ENCODE results near the gene MOCOS.

MOCOS gene

DNA sequence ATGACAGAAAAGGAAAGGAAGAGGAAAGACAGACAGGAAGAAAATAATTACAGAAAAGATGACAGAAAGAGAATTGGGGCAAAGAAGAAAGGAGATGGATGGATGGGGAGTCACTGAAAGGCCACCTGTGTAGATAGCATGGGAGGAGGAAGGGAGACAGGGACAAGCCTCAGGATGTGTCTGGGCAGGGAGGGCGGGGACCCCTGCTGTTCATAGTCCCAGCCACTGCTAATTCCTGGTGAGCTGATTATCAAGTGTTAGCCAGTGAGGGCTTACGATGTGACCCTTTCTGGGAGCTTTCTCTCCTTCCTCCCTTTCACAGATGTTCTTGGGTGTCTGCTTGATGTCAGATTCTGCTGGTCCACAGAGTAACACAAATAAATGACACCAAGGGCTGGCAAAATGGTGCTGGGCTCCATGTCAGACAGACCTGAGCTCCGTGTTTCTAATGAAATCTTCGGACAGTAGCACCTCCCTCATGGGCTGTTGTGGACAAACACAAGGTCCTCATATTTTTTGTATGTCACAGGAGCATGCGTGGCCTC is 123.8 kb downstream of the MOCOS start:
- Histone ChIP-seq H3K9me3 (ENCODE audit: control insufficient read depth, insufficient read depth, low read depth, low read length) (no peaks in the 10 kb centered on the region), H3K4me3 (ENCODE audit: low read depth, low read length) (no peak overlapping the region), H3K4me1 (ENCODE audit: control insufficient read depth, insufficient read depth, low read length) (no peaks in the 10 kb centered on the region), H3K36me3 (ENCODE audit: control insufficient read depth in 2 of 2, insufficient read depth in 1 of 2, low read length in 2 of 2) (no peaks in the 10 kb centered on the region), H3K27ac (ENCODE audit: extremely low read depth, low read depth, low read length) (no peak overlapping the region)
- POLR2A ChIA-PET, result no interaction called here
- CTCF ChIA-PET, result interaction anchor here (0.6 kb wide), 1 partner anchor 240 kb away, joined by 3 read pairs; no protein-coding TSS in a partner anchor
- TF ChIP-seq KLF10 (tag by site-specific recombination; IDR thresholded peaks at IDR 0.05), result no peak
- TF ChIP-seq ZNF19 (tag by site-specific recombination; IDR thresholded peaks at IDR 0.05; ENCODE audit: low read depth), result no peak
- TF ChIP-seq RBAK (tag by site-specific recombination; IDR thresholded peaks at IDR 0.05), result no peak
- no peak for TF ChIP-seq ZNF791 (tag by site-specific recombination; IDR thresholded peaks at IDR 0.05)
- TF ChIP-seq SP3 (tag by site-specific recombination; IDR thresholded peaks at IDR 0.05), result no peak
- no peak for TF ChIP-seq ZNF510 (tag by site-specific recombination; IDR thresholded peaks at IDR 0.05; ENCODE audit: insufficient replicate concordance)
- TF ChIP-seq, protein P1, sequence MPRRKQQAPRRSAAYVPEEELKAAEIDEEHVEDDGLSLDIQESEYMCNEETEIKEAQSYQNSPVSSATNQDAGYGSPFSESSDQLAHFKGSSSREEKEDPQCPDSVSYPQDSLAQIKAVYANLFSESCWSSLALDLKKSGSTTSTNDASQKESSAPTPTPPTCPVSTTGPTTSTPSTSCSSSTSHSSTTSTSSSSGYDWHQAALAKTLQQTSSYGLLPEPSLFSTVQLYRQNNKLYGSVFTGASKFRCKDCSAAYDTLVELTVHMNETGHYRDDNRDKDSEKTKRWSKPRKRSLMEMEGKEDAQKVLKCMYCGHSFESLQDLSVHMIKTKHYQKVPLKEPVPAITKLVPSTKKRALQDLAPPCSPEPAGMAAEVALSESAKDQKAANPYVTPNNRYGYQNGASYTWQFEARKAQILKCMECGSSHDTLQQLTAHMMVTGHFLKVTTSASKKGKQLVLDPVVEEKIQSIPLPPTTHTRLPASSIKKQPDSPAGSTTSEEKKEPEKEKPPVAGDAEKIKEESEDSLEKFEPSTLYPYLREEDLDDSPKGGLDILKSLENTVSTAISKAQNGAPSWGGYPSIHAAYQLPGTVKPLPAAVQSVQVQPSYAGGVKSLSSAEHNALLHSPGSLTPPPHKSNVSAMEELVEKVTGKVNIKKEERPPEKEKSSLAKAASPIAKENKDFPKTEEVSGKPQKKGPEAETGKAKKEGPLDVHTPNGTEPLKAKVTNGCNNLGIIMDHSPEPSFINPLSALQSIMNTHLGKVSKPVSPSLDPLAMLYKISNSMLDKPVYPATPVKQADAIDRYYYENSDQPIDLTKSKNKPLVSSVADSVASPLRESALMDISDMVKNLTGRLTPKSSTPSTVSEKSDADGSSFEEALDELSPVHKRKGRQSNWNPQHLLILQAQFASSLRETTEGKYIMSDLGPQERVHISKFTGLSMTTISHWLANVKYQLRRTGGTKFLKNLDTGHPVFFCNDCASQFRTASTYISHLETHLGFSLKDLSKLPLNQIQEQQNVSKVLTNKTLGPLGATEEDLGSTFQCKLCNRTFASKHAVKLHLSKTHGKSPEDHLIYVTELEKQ (tag by site-specific recombination; IDR thresholded peaks at IDR 0.05; ENCODE audit: borderline replicate concordance), result no peak
- TF ChIP-seq, protein P2, sequence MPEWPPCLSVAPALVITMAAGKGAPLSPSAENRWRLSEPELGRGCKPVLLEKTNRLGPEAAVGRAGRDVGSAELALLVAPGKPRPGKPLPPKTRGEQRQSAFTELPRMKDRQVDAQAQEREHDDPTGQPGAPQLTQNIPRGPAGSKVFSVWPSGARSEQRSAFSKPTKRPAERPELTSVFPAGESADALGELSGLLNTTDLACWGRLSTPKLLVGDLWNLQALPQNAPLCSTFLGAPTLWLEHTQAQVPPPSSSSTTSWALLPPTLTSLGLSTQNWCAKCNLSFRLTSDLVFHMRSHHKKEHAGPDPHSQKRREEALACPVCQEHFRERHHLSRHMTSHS (tag by site-specific recombination; IDR thresholded peaks at IDR 0.05), result no peak
- TF ChIP-seq ZNF571 (tag by site-specific recombination; IDR thresholded peaks at IDR 0.05), result no peak

DNA sequence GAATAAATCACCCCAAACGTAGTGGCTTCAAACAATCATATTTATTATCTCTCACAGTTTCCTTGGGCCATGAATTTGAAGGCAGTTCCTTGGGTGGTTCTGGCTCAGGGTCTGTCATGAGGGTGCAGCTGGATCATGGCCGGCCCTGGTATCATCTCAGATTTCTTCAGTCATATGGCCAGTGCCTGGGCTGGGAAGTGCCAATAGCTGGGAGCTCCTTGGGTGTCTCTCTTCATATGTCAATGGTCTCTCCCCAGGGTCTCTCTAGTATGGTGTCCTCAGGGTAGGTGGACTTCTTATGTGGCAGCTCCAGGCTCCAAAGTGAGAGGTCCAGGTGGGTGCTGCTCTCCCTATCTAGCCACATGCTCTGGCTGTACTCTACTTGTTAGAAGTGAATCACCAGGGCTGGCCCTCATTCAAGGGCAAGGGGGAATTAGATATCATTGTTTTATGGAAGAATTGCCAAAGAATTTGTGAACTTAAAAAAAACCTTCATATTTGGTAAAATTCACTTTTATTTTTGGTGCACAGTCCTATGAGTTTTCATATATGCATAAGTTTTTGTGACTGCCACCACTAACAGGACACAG is 125.6 kb downstream of the MOCOS start:
- no peaks in the 10 kb centered on the region for H3K4me1 ChIP-seq (ENCODE audit: control insufficient read depth, insufficient read depth, low read length)
- H3K9me3 ChIP-seq (ENCODE audit: control insufficient read depth, insufficient read depth, low read depth, low read length), result no peaks in the 10 kb centered on the region
- ChIA-PET POLR2A (no interaction called here), CTCF (no interaction called here)
- H3K36me3 ChIP-seq (ENCODE audit: control insufficient read depth in 2 of 2, insufficient read depth in 1 of 2, low read length in 2 of 2), result no peaks in the 10 kb centered on the region
- TF ChIP-seq ZNF707 (tag by site-specific recombination; IDR thresholded peaks at IDR 0.05), result no peak
- no peak for TF ChIP-seq IKZF3 (tag by site-specific recombination; IDR thresholded peaks at IDR 0.05)
- no peak for TF ChIP-seq ZNF837 (tag by site-specific recombination; IDR thresholded peaks at IDR 0.05)
- TF ChIP-seq ZNF549 (tag by site-specific recombination; IDR thresholded peaks at IDR 0.05), result no peak
- TF ChIP-seq ZNF24 (tag by site-specific recombination; IDR thresholded peaks at IDR 0.05), result no peak
- no peak for TF ChIP-seq YY1 (tag by site-specific recombination; IDR thresholded peaks at IDR 0.05)
- no peak for TF ChIP-seq ZNF792 (tag by site-specific recombination; IDR thresholded peaks at IDR 0.05)
- TF ChIP-seq ZFP3 (tag by site-specific recombination; IDR thresholded peaks at IDR 0.05; ENCODE audit: low read depth), result no peak
- TF ChIP-seq BCL11B (tag by site-specific recombination; IDR thresholded peaks at IDR 0.05; ENCODE audit: low read depth), result no peak
- TF ChIP-seq, protein P3, sequence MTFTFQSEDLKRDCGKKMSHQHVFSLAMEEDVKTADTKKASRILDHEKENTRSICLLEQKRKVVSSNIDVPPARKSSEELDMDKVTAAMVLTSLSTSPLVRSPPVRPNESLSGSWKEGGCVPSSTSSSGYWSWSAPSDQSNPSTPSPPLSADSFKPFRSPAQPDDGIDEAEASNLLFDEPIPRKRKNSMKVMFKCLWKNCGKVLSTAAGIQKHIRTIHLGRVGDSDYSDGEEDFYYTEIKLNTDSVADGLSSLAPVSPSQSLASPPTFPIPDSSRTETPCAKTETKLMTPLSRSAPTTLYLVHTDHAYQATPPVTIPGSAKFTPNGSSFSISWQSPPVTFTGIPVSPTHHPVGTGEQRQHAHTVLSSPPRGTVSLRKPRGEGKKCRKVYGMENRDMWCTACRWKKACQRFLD (tag by site-specific recombination; IDR thresholded peaks at IDR 0.05), result no peak
- H3K4me3 ChIP-seq (ENCODE audit: low read depth, low read length), result no peak overlapping the region
- H3K27ac ChIP-seq (ENCODE audit: extremely low read depth, low read depth, low read length), result no peak overlapping the region
